Body of pancreas (tissue), 4 donors: Measurements from ENCODE around the gene KIAA1191. TPM values are rescaled to one million over a fixed set of nuclear protein-coding genes. Genes with fewer than 3 reads are reported as not detected.

Experiments
- ATAC-seq: fragments of 150-250 bp; one replicate; pipeline ENCODE4 v1.9.1; 2016
- DNase-seq, 4 donors: peaks; one replicate each; pipeline ENCODE4 v3.0.0-alpha.2; 2019
- H3K27ac ChIP-seq, 4 donors: fragments of 200-600 bp; sonication (generic); 1 replicate in 3 of 4; 2 replicates in 1 of 4; pipeline versions ENCODE4 v1.5.1 to v1.6.1; 2016 to 2019; ENCODE audit warnings: mild to moderate bottlenecking in 1 of 4, mixed read lengths in 1 of 4, moderate library complexity in 1 of 4
- H3K27me3 ChIP-seq, 2 donors: fragments of 200-600 bp; sonication (generic); one replicate each; pipeline ENCODE4 v1.6.0; 2016; ENCODE audit warnings: mild to moderate bottlenecking in 1 of 2
- H3K36me3 ChIP-seq, 2 donors: fragments of 200-600 bp; sonication (generic); replicated peaks in 1 of 2; 2 replicates each; pipeline ENCODE4 v1.5.1; 2016; ENCODE audit warnings: low read depth in 2 of 2; ENCODE audit not compliant: insufficient read depth in 1 of 2
- H3K4me1 ChIP-seq: fragments of 200-600 bp; sonication (generic); one replicate; pipeline ENCODE4 v1.6.0; 2016
- H3K4me3 ChIP-seq, 2 donors: fragments of 200-600 bp; sonication (generic); 1 replicate in 1 of 2; 2 replicates in 1 of 2; pipeline ENCODE4 v1.5.1; 2016 to 2019
- H3K9me3 ChIP-seq, 3 donors: fragments of 200-600 bp; sonication (generic); 1 replicate in 2 of 3; 2 replicates in 1 of 3; pipeline ENCODE4 v1.5.1; 2016
- POLR2A ChIP-seq, 3 donors: fragments of 450-650 bp; IDR thresholded peaks; one replicate each; pipeline ENCODE4 v1.6.1; 2016; ENCODE audit warnings: antibody characterized with exemption in 3 of 3, mild to moderate bottlenecking in 2 of 3
- WGBS, 2 donors: methylation state at CpG; one replicate each; pipeline ENCODE4 v1.1.5; 2017; 5-methylcytosine and 5-hydroxymethylcytosine counted together
- intact Hi-C: fragments of 100-400 bp; cut with DNase I; formaldehyde crosslinking; loops from one replicate; pipeline ENCODE4 v1.15.1; 2023
- total RNA-seq, 2 donors: library from RNA; depleted of rRNA; stranded (reverse); fragments of >200 nt; gene quantifications; one replicate each; pipeline ENCODE4 v1.1.0, GENCODE V29; 2016
- TF ChIP-seq, protein P1 (sequence below), 7 experiments: fragments of 450-650 bp in 4 of 7; fragments of 200-600 bp in 3 of 7; sonication (generic) in 3 of 7; IDR thresholded peaks; one replicate each; pipeline ENCODE4 v1.5.1; 2016 to 2019; ENCODE audit warnings: antibody characterized with exemption in 7 of 7

Gene KIAA1191
- total RNA-seq, 2 donors from 2014 or later: 56.0 to 110 TPM

DNA sequence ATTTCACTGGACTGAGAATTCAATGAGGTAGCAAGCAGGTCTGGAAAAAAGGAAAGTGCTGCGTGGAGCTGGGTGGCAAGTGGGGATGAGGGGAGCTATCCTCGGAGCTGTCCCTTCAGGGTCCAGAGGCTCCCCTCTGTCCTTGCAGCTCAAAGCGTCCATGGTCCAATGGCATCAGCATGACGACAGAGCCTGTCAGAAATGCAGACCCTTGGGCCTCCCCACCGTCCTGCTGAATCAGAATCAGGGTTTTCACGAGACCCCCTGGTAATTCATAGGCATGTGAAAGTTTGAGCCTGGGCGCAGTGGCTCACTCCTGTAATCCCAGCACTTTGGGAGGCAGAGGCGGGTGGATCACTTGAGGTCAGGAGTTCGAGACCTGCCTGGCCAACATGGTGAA lies 32.5 kb upstream of the KIAA1191 start:
- Histone ChIP-seq H3K36me3 (no peaks in the 10 kb centered on the region), H3K4me1 (peaks cover 12% of the 10 kb centered on the region), H3K4me3 (no peak overlapping the region), H3K9me3 (no peaks in the 10 kb centered on the region), H3K27ac (no peak overlapping the region), H3K27me3 (no peaks in the 10 kb centered on the region)
- no peak for ATAC-seq
- WGBS, 2 donors: 91 to 96% methylated on average over 9 of the region's 9 CpGs
- TF ChIP-seq, protein P1, sequence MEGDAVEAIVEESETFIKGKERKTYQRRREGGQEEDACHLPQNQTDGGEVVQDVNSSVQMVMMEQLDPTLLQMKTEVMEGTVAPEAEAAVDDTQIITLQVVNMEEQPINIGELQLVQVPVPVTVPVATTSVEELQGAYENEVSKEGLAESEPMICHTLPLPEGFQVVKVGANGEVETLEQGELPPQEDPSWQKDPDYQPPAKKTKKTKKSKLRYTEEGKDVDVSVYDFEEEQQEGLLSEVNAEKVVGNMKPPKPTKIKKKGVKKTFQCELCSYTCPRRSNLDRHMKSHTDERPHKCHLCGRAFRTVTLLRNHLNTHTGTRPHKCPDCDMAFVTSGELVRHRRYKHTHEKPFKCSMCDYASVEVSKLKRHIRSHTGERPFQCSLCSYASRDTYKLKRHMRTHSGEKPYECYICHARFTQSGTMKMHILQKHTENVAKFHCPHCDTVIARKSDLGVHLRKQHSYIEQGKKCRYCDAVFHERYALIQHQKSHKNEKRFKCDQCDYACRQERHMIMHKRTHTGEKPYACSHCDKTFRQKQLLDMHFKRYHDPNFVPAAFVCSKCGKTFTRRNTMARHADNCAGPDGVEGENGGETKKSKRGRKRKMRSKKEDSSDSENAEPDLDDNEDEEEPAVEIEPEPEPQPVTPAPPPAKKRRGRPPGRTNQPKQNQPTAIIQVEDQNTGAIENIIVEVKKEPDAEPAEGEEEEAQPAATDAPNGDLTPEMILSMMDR (IDR thresholded peaks at IDR 0.05): no peak
- TF ChIP-seq POLR2A (IDR thresholded peaks at IDR 0.05): no peak
- intact Hi-C loops: no loop called here
- DNase-seq: no peak

DNA sequence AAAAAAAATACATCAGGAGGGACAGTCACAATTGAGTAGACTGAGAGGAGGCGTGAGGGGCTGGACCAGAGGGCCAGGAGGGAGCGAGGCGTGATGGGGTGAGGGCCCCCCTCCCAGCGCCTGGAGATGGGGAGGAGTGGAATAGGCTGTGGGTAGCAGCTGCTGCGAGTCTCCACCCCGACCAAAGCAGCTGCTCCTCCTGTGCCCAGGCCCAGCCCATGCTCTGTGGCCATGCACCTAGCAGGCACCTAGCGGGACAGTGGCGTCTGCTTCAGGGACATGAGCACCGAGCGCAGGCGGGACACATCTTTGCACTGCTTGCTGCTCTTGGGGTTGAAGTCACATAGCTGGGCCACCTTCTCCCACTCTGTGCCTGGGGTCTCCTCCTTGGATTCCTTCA lies 31.0 kb upstream of the KIAA1191 start:
- no peak overlapping the region for H3K4me3 ChIP-seq
- peaks cover 17% of the 10 kb centered on the region for H3K4me1 ChIP-seq
- no peaks in the 10 kb centered on the region for H3K27me3 ChIP-seq
- H3K9me3 ChIP-seq: no peaks in the 10 kb centered on the region
- WGBS, 2 donors: 83 to 93% methylated on average over 7 to 11 of the region's 11 CpGs
- no peaks in the 10 kb centered on the region for H3K36me3 ChIP-seq
- no peak overlapping the region for H3K27ac ChIP-seq
- DNase-seq (no peak), ATAC-seq (no peak)
- TF ChIP-seq POLR2A (IDR thresholded peaks at IDR 0.05): no peak
- TF ChIP-seq, protein P1 (IDR thresholded peaks at IDR 0.05): no peak
- intact Hi-C loops: no loop called here

DNA sequence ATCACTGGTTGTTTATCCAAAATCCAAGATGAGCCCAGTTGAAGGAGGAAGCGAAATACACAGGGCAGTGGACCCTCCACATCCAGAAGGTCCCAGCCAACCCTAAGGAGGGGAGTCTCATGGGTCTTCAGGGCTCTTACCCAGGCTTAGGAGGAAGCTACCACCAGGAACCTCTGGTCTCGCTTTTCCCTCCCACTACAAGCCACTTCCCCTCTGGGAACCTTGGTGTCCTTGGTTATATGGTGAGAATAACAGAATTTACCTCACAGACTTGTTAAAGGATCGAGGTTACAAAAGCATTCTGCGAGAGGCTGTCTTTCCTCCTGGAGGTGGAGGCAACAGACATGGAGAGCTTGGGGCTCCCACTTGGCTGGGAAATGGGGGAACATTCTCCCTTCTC lies 30.4 kb upstream of the KIAA1191 start:
- peaks cover 23% of the 10 kb centered on the region for H3K4me1 ChIP-seq
- no peak overlapping the region for H3K4me3 ChIP-seq
- no peak overlapping the region for H3K27ac ChIP-seq
- H3K9me3 ChIP-seq: no peaks in the 10 kb centered on the region
- intact Hi-C loops: no loop called here
- ATAC-seq (no peak), DNase-seq (no peak)
- 68 to 82% methylated on average over 4 of the region's 4 CpGs for WGBS, 2 donors
- no peaks in the 10 kb centered on the region for H3K36me3 ChIP-seq
- no peaks in the 10 kb centered on the region for H3K27me3 ChIP-seq
- TF ChIP-seq, protein P1 (IDR thresholded peaks at IDR 0.05): no peak
- no peak for TF ChIP-seq POLR2A (IDR thresholded peaks at IDR 0.05)

DNA sequence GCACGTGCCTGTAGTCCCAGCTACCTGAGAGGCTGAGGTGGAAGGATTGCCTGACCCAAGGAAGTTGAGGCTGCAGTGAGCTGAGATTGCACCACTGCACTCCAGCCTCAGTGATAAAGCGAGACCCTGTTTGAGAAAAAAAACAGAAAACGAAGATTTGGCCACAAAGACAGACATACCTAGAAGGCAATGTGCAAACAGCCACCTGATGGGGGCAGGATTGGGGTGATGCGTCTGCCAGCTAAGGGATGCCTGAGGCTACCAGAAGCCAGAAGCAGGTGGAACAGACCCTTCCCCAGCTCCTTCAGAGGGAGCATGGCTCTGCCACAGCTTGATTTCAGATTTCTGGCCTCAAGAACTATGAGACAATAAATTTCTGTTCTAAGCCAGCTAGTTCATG lies 29.9 kb upstream of the KIAA1191 start:
- intact Hi-C loops: no loop called here
- 90 to 92% methylated on average over 4 of the region's 4 CpGs for WGBS, 2 donors
- DNase-seq: no peak
- ATAC-seq: no peak
- H3K27me3 ChIP-seq: no peaks in the 10 kb centered on the region
- no peak overlapping the region for H3K27ac ChIP-seq
- TF ChIP-seq, protein P1 (IDR thresholded peaks at IDR 0.05): no peak
- no peak for TF ChIP-seq POLR2A (IDR thresholded peaks at IDR 0.05)
- no peak overlapping the region for H3K4me3 ChIP-seq
- no peaks in the 10 kb centered on the region for H3K36me3 ChIP-seq
- H3K4me1 ChIP-seq: peaks cover 28% of the 10 kb centered on the region
- H3K9me3 ChIP-seq: no peaks in the 10 kb centered on the region
